Activated T-cell treated with anti-CD3 and anti-CD28 coated beads, Interleukin-2, amount 50 U/mL, for 72 hours (primary cell): ENCODE measurements around the gene RPS24. TPM values are rescaled to one million over a fixed set of nuclear protein-coding genes. Genes with fewer than 3 reads are reported as not detected.
"Not testable (repeated sequence)": the region's sequence is repeated elsewhere in the genome, so short reads cannot be mapped to it uniquely, and the experiment has no call there.

ENCODE experiments used
- ATAC-seq, 2 donors: fragments of 150-1000 bp; cut with Tn5 transposase; replicated peaks in 1 of 2; 2 replicates each; pipeline ENCODE4 v1.10.0; 2021; ENCODE audit warnings: moderate library complexity in 2 of 2, mild to moderate bottlenecking in 1 of 2
- DNase-seq, 2 donors: peaks; one replicate each; pipeline ENCODE4 v3.0.0; 2021 to 2022; ENCODE audit warnings: mixed read lengths in 1 of 2
- H3K27ac Mint-ChIP-seq: one replicate; pipeline ENCODE4 v1.8.0; 2022; ENCODE audit warnings: mild to moderate bottlenecking, moderate library complexity, mixed read lengths
- H3K27me3 Mint-ChIP-seq: one replicate; pipeline ENCODE4 v1.8.0; 2022; ENCODE audit warnings: low read depth, mixed read lengths
- H3K36me3 Mint-ChIP-seq, 2 donors: one replicate each; pipeline ENCODE4 v1.8.0; 2022; ENCODE audit warnings: mixed read lengths in 2 of 2, mild to moderate bottlenecking in 1 of 2; ENCODE audit not compliant: insufficient read depth in 2 of 2
- H3K4me1 Mint-ChIP-seq: one replicate; pipeline ENCODE4 v1.8.0; 2022; ENCODE audit warnings: low read depth, mixed read lengths
- H3K4me3 Mint-ChIP-seq, 2 donors: one replicate each; pipeline ENCODE4 v1.8.0; 2022; ENCODE audit warnings: mild to moderate bottlenecking in 2 of 2, mixed read lengths in 2 of 2, moderate library complexity in 2 of 2
- H3K9me3 Mint-ChIP-seq, 2 donors: one replicate each; pipeline ENCODE4 v1.8.0; 2022; ENCODE audit warnings: mixed read lengths in 2 of 2
- total RNA-seq, 2 donors: library from RNA; stranded (reverse); gene quantifications; one replicate each; pipeline ENCODE4 v1.2.3, GENCODE V29; 2022

RPS24 gene
- total RNA-seq, 2 donors from 2014 or later: 1,385 to 1,724 TPM

DNA sequence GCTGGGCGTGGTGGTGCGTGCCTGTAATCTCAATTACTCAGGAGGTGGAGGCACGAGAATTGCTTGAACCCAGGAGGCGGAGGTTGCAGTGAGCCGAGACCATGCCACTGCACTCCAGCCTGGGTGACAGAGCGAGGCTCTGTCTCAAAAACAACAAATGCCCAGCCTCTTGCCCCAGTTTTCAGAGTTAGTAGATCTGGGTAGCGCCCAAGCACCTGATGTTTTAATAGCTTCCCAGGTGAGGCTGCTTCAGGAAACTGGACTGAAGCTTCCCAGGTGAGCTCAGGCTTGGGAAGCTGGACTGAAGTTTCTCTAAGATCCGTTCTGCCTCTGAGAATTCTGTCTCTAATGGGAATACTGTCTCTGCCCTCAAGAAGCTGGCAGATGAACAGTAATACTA is 12.2 kb downstream of the RPS24 start:
- DNase-seq (no peak), ATAC-seq (no peak)
- H3K27ac Mint-ChIP-seq: no peak overlapping the region
- H3K4me3 Mint-ChIP-seq: no peak overlapping the region
- peaks cover 36% of the 10 kb centered on the region for H3K4me1 Mint-ChIP-seq
- peaks cover 7 to 13% of the 10 kb centered on the region in 2 donors for H3K36me3 Mint-ChIP-seq
- no peaks in the 10 kb centered on the region for H3K9me3 Mint-ChIP-seq
- H3K27me3 Mint-ChIP-seq: no peaks in the 10 kb centered on the region

DNA sequence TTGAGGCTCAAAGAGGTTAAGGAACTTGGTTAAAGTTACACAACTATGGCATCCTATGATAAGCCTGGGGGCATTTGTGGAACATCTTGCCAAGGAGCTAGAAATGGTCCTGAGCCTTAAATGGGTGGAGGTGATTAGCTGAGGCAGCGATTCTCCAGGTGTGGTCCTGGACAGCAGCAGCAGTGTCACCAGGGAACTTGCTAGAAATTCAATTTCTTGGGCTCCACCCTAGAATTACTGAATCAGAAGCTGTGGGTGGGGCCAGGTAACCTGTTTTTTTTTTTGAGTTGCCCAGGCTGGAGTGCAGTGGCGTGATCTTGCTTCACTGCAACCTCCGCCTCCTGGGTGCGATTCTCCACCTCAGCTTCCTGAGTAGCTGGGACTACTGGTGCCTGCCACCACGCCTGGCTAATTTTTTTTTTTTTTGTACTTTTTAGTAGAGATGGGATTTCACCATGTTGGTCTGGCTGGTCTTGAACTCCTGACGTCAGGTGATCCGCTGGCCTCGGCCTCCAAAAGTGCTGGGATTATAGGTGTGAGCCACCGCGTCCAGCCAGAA is 13.1 kb downstream of the RPS24 start:
- Mint-ChIP-seq H3K4me1 (peaks cover 27% of the 10 kb centered on the region), H3K36me3 (peaks cover 0 to 4% of the 10 kb centered on the region in 2 donors), H3K27ac (no peak overlapping the region), H3K4me3 (no peak overlapping the region), H3K9me3 (no peaks in the 10 kb centered on the region), H3K27me3 (no peaks in the 10 kb centered on the region)
- ATAC-seq (no peak), DNase-seq (no peak)

DNA sequence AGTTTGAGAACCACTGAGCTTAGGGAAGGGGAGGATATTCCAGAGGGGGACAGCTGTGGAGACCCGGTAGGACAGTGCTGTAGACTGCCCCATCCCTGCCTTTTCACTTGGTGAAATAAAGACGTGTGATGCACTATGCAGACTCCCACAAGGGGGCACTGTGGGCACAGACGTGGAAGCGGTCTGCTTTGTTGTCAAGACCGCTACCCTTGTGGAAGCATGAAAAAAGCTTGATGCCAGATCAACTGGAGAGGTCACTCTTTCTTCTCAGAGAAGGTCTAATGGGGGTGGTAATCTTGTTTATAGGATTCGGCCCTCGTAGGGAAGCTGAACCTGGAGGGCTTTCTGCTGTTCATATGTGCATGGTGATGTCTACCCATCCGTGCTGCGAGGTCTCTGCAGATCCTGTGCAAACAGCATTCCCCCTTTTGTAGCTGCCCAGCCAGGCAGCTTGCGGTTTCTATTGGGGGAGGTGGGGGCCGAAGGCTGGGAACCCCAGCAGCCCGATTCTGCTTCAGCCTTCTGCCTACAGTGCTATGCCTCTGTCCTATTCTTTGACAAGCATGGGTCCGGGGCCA is 13.7 kb downstream of the RPS24 start:
- H3K4me3 Mint-ChIP-seq: no peak overlapping the region
- peaks cover 0 to 4% of the 10 kb centered on the region in 2 donors for H3K36me3 Mint-ChIP-seq
- no peaks in the 10 kb centered on the region for H3K9me3 Mint-ChIP-seq
- H3K27me3 Mint-ChIP-seq: no peaks in the 10 kb centered on the region
- no peak overlapping the region for H3K27ac Mint-ChIP-seq
- ATAC-seq: peak; percentile 62 to 73
- DNase-seq: peak; percentile 83
- peaks cover 27% of the 10 kb centered on the region for H3K4me1 Mint-ChIP-seq

DNA sequence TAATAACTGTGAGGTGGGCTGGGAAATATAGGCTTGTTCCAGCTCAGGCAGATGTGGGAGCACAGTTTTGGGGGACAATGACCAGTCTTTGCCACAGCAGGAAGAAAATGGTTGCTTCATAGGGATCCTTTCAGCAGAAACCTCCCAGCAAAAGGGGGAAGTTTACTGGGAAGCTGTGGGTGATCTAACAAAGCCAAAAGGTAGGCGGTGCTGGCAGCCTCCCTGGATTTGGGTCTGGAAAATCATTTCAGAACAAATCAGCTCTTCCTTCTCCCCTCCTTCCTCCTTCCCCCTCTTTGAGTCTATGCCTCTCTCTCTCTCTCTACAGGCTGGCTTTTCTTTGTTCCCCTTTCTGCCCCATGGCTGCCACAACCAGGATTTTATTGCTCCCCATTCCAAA is 16.2 kb downstream of the RPS24 start:
- no peaks in the 10 kb centered on the region for H3K36me3 Mint-ChIP-seq
- H3K27me3 Mint-ChIP-seq: no peaks in the 10 kb centered on the region
- H3K27ac Mint-ChIP-seq: no peak overlapping the region
- DNase-seq (no peak), ATAC-seq (no peak)
- H3K4me1 Mint-ChIP-seq: peaks cover 16% of the 10 kb centered on the region
- no peaks in the 10 kb centered on the region for H3K9me3 Mint-ChIP-seq
- H3K4me3 Mint-ChIP-seq: no peak overlapping the region

DNA sequence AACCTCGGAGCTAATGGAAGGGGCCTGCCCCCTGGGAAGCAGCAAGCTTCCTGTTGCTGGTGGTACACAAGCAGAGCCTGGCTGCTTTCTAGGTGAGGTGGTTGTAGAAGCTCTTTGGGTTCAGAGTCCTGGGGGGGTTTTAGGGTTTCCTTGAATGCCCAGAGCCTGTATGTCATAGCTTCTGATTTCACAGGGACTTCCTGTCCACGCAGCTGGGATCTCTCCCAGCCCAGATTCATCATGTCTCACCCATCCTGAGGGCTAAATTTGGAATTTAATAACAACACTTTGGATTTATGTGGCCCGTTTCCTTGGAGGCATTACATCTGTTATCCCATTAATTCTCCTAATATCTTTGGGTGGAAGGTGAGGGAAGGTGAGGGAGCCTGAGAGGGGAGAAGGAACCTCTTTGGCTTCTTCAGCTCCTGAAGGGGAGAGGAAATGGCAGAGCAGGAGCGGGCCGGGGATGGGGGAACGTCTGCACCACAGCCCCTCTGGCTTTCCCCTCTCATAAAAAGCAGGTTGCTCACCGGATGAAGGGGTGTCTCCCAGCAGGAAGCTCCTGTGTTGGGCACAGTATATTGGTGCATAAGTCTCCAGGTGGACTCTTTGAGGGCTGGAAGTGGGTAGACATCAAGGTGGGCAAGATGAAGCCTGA is 19.7 kb downstream of the RPS24 start:
- H3K4me1 Mint-ChIP-seq: no peaks in the 10 kb centered on the region
- no peaks in the 10 kb centered on the region for H3K9me3 Mint-ChIP-seq
- H3K27ac Mint-ChIP-seq: no peak overlapping the region
- no peak overlapping the region for H3K4me3 Mint-ChIP-seq
- H3K36me3 Mint-ChIP-seq: no peaks in the 10 kb centered on the region
- ATAC-seq: no peak
- no peak for DNase-seq
- H3K27me3 Mint-ChIP-seq: no peaks in the 10 kb centered on the region

DNA sequence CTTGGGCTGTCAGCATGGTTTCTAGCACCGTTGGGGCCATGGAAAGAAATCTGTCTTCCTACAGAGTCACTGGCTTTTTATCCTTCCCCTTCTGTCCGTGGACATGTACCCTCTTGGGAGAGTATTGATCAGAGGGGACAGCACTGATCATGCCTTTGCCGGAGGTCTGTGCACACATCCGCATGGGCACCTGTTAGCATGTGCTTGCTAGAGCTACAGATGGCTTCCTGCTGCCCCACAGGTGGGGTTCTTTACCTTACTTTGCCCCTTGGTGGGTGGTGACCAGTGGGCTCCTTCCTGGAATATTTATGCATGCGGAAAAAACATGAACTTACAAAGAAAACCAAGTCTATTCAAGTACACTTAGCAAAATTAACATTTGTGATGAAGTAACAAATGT is 24.9 kb downstream of the RPS24 start:
- no peak for DNase-seq
- Mint-ChIP-seq H3K9me3 (no peaks in the 10 kb centered on the region), H3K36me3 (no peaks in the 10 kb centered on the region), H3K4me3 (no peak overlapping the region), H3K4me1 (peaks cover 6% of the 10 kb centered on the region), H3K27ac (no peak overlapping the region), H3K27me3 (no peaks in the 10 kb centered on the region)
- ATAC-seq: no peak

DNA sequence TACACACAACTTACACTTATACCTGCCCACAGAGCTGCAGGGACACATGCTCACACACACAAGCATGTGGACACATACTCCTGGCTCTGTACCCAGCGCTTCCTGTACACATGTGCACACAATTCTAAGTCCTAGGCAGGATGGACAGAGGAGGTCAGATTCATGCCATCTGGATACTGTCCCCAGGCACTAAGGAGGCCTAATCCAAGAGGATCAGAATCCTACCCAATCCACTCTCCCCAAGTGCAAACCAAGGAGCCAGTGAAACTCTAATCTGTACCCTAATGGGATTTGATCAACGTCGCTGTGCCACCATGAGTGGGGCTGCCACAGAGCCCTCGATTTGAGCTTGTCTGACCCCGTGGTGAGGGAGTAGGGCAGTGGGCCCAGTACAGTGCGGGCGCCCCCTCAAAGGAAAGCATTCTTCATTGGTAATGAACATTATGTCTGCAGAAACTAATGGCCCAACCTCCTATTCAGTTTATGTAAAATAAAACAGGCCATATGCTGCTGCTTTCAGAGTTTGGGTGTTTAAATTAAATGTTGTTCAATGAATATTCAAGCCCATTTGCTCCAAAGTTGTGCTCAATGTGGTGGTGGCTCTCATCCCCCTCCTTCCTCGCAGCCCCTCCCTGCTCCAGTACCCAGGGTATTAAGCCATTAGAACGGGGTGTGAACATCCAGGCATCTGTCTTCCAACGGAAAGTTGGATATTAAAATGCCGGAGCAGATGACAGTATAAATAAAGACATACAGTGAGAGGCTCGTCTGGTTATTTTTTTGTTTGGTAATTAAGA is 26.4 kb downstream of the RPS24 start:
- H3K36me3 Mint-ChIP-seq: no peaks in the 10 kb centered on the region
- H3K27ac Mint-ChIP-seq: no peak overlapping the region
- peaks cover 6% of the 10 kb centered on the region for H3K4me1 Mint-ChIP-seq
- ATAC-seq: no peak
- H3K9me3 Mint-ChIP-seq: no peaks in the 10 kb centered on the region
- no peak overlapping the region for H3K4me3 Mint-ChIP-seq
- no peaks in the 10 kb centered on the region for H3K27me3 Mint-ChIP-seq
- no peak for DNase-seq

DNA sequence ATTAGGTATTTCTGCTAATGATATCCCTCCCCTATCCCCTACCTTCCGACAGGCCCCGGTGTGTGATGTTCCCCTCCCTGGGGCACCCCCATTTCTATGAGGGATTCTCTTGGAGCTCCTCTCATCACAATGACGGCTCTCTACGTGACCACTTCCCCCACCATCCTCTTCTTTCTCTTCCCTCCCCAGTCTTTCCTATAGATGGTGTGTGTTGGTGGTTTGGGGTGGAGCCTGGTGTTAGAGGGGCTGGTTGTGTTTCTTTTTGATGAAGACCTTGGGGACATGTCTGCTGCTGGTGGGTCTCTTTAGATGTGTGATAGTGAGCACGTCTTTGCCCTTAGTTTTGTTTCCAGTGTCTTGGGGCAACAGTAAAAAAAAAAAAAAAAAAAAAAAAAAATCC is 28.6 kb downstream of the RPS24 start:
- DNase-seq (no peak), ATAC-seq (no peak)
- H3K36me3 Mint-ChIP-seq: no peaks in the 10 kb centered on the region
- no peaks in the 10 kb centered on the region for H3K9me3 Mint-ChIP-seq
- H3K27ac Mint-ChIP-seq: no peak overlapping the region
- no peaks in the 10 kb centered on the region for H3K27me3 Mint-ChIP-seq
- no peak overlapping the region for H3K4me3 Mint-ChIP-seq
- H3K4me1 Mint-ChIP-seq: peaks cover 6% of the 10 kb centered on the region

DNA sequence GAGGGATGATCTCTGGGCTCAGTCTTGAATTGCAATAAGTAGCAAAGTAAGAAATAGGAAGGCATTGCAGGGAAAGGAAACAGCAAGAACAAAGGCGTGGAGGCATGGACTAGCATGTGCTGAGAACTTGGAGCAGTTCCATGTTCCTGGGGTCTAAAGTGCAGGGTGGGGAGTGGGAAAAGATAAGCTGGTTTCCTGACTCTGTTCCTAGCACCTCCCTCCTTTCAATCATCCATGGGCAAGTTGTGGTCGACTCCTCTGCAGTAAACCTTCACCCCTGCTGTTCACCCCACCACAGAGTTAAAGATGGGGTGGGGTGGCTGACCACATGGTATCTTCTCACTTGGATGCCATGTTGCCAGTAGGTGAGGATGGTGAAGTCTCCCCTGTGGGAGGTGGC is 29.6 kb downstream of the RPS24 start:
- H3K36me3 Mint-ChIP-seq: no peaks in the 10 kb centered on the region
- DNase-seq (no peak), ATAC-seq (no peak)
- no peaks in the 10 kb centered on the region for H3K9me3 Mint-ChIP-seq
- no peaks in the 10 kb centered on the region for H3K27me3 Mint-ChIP-seq
- H3K4me1 Mint-ChIP-seq: peaks cover 6% of the 10 kb centered on the region
- no peak overlapping the region for H3K4me3 Mint-ChIP-seq
- no peak overlapping the region for H3K27ac Mint-ChIP-seq

DNA sequence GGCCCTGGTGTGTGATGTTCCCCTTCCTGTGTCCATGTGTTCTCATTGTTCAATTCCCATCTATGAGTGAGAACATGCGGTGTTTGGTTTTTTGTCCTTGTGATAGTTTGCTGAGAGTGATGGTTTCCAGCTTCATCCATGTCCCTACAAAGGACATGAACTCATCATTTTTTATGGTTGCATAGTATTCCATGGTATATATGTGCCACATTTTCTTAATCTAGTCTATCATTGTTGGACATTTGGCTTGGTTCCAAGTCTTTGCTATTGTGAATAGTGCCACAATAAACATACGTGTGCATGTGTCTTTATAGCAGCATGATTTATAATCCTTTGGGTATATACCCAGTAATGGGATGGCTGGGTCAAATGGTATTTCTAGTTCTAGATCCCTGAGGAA is 31.3 kb downstream of the RPS24 start:
- not testable (repeated sequence) for H3K4me1 Mint-ChIP-seq, H3K27ac Mint-ChIP-seq, DNase-seq, H3K9me3 Mint-ChIP-seq, ATAC-seq, H3K27me3 Mint-ChIP-seq, H3K4me3 Mint-ChIP-seq, H3K36me3 Mint-ChIP-seq

DNA sequence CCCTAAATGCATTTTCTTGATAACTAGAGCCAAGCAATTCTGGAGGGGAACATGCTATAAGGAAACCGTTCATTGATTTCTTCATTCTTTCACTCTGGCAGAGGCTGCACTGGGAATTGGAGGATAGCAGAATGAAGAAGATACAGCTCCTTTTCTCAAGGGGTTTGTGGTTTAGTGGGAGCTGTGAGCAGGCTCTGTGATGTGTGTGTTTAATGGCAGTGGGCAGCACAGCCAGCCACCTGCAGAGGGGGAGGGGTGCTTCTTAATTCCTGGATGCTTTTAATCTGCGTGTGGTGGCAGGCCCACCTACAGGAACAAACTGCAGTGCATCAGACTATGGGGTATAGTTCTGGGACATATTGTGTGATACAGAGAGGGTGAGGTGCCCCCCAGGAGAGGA is 31.9 kb downstream of the RPS24 start:
- Mint-ChIP-seq H3K4me1 (peaks cover 6% of the 10 kb centered on the region), H3K36me3 (no peaks in the 10 kb centered on the region), H3K9me3 (no peaks in the 10 kb centered on the region), H3K4me3 (no peak overlapping the region), H3K27ac (no peak overlapping the region), H3K27me3 (no peaks in the 10 kb centered on the region)
- DNase-seq (no peak), ATAC-seq (no peak)

DNA sequence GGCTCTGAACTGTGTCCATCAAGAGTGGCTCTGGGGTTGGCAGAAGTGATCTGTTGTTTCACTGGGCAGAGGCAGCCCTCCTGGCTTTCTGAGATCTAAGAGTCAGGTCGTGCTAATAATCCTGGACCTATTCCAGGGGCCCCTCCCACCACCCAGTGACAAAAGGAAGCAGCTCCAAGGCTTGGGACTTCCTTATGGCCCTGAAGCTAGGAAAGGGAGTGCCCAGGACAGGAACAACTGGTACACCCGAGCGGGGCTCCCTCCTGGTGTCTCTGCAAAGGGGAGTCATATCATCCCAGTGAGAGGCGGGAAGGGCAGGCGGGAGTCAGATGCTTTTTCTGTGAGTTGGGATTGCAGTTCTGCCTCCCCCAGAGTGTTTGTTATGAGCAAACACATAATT is 32.3 kb downstream of the RPS24 start:
- ATAC-seq (no peak), DNase-seq (no peak)
- no peaks in the 10 kb centered on the region for H3K9me3 Mint-ChIP-seq
- no peaks in the 10 kb centered on the region for H3K27me3 Mint-ChIP-seq
- H3K27ac Mint-ChIP-seq: no peak overlapping the region
- H3K4me1 Mint-ChIP-seq: peaks cover 6% of the 10 kb centered on the region
- no peak overlapping the region for H3K4me3 Mint-ChIP-seq
- no peaks in the 10 kb centered on the region for H3K36me3 Mint-ChIP-seq

DNA sequence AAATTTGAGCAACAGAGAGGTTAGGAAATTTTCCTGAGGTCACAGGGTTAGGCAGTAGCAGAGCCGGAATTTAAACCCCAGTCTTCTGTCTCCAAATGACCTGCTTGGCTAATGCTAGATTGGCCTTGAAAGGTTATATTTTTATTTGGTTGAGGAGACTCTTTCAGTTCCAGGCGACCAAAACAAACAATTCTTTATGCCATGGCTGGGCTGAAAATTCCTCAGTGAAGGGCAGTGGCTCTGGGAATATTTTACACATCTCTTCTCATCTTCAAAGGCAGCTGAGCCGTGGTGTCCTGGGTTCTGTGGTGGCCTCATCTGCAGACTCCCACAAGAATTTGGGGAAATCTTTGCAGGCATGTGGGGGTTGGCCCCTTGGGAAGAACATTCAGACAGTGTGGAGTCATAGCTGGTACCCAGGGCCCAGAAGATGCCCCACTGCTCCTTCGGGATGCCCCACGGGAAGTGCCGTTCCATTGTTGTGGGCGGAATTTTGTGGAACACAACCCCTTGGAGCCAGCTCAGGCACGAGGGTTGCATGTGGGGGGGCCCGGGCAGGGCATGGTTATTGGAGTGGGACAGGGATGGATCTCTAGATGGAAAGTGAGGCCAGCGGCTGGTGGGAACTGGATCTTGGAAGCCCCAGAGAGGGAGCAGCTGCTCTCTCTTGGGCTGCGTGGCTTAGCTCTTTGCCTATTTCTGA is 33.2 kb downstream of the RPS24 start:
- ATAC-seq: no peak
- Mint-ChIP-seq H3K9me3 (no peaks in the 10 kb centered on the region), H3K36me3 (no peaks in the 10 kb centered on the region), H3K27ac (no peak overlapping the region), H3K4me3 (no peak overlapping the region), H3K4me1 (peaks cover 6% of the 10 kb centered on the region), H3K27me3 (no peaks in the 10 kb centered on the region)
- DNase-seq: no peak
